MM.1S (cell line): ENCODE data around the gene MTNR1B.

Experiments
- EZH2 ChIP-seq: fragments of 300-600 bp; sonication (generic); optimal IDR thresholded peaks from 2 replicates; pipeline ENCODE3; 2017; ENCODE audit warnings: low read depth, mild to moderate bottlenecking, antibody characterized with exemption, low read length, mixed read lengths
- EZH2phosphoT487 ChIP-seq: fragments of 300-600 bp; sonication (generic); IDR thresholded peaks from 2 replicates; pipeline ENCODE4 v1.6.1; 2018; ENCODE audit warnings: antibody characterized with exemption, low read length
- TF ChIP-seq, protein P1 (sequence below): fragments of 300-600 bp; sonication (generic); IDR thresholded peaks from 2 replicates; pipeline ENCODE4 v1.5.1; 2016; ENCODE audit warnings: antibody characterized with exemption, low read length, mixed read lengths

GRCh38 chr11:93031386-93031785, 61.9 kb downstream of the MTNR1B start:
- TF ChIP-seq, protein P1, sequence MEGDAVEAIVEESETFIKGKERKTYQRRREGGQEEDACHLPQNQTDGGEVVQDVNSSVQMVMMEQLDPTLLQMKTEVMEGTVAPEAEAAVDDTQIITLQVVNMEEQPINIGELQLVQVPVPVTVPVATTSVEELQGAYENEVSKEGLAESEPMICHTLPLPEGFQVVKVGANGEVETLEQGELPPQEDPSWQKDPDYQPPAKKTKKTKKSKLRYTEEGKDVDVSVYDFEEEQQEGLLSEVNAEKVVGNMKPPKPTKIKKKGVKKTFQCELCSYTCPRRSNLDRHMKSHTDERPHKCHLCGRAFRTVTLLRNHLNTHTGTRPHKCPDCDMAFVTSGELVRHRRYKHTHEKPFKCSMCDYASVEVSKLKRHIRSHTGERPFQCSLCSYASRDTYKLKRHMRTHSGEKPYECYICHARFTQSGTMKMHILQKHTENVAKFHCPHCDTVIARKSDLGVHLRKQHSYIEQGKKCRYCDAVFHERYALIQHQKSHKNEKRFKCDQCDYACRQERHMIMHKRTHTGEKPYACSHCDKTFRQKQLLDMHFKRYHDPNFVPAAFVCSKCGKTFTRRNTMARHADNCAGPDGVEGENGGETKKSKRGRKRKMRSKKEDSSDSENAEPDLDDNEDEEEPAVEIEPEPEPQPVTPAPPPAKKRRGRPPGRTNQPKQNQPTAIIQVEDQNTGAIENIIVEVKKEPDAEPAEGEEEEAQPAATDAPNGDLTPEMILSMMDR: no peak
- no peak for TF ChIP-seq EZH2
- TF ChIP-seq EZH2phosphoT487: no peak
